Activated gamma-delta T cell (primary cell): ENCODE results near the gene ARHGAP44.
A peak's percentile ranks its signal among the peaks of the same experiment; 100 is the strongest.
"Not testable (repeated sequence)": the region's sequence is repeated elsewhere in the genome, so short reads cannot be mapped to it uniquely, and the experiment has no call there.

Experiments used
- DNase-seq: peaks from one replicate; lab custom pipeline; 2025; lab: John Stamatoyannopoulos, UW

The ARHGAP44 gene

DNA sequence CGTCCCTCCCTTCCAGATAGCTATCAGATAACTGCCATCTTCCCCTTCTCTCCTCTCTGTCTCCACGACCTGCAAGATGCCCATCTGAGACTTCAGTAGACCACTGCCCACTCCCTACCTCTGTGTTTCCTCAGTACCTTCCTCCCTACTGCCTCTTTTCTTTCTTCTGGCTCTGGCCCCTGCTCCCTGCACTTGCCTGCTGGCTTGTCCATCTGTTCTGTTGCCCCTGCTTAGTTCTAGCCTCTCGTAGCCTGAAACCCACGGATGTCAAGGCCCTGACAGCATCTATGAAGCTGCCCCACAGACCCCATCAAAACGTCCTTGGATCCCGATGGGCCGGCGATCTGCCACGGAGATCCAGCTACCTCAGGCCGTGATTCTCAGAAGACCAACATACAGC lies 175.5 kb downstream of the ARHGAP44 start:
- DNase-seq: no peak

DNA sequence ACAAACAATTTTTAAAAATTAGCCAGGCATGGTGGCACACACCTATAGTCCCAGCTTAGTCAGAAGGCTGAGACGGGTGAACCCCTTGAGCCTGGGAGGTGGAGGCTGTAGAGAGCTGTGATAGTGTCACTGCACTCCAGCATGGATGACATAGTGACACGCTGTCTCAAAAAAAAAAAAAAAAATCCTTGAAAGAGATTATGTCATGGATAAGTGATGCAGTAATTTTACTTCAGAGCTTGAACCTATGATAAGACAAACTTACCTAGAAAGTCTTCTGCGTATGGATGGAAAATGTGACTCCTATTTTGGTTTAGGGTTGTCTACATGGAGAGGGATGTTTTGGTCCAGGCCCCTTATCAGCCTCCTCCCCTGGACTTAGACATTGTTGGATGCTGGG lies 176.7 kb downstream of the ARHGAP44 start:
- DNase-seq: no peak

DNA sequence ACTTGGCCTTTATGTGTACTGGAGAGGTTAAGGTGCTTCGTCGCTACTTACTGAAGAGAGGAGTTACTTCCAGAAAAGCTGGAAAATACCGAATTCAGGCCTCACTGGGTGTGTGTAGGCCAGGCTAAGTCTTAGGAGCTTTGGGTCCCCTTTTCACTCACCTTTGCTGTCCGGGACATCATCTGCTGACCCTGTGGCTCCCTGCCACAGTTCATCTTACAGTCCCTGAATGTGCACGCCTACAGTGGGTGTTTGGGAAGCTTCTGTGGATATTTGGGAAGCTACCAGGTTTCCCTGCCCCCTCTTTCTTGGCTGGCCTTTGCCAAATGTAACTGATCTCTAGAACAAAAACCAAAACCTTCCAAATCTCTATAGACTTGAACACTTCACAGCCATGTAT lies 177.1 kb downstream of the ARHGAP44 start:
- no peak for DNase-seq

DNA sequence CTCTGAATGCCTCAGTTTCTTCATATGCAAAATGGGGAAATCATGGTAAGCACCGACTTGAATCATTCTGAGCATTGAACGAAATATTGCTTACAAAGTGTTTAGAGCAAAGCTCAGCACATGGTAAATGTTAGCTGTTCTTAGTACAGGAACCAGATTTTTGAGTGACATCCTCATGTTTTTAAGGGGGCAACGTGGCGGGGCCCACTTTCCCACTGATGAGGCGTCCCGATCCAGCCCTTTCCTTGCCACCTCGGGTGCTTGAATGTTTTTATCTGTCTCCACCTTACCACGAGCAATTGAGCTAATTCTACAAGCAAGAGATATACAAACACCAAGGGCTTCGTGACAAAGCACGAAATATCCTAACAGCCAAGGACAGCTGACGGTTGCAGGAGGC lies 178.7 kb downstream of the ARHGAP44 start:
- DNase-seq: no peak

DNA sequence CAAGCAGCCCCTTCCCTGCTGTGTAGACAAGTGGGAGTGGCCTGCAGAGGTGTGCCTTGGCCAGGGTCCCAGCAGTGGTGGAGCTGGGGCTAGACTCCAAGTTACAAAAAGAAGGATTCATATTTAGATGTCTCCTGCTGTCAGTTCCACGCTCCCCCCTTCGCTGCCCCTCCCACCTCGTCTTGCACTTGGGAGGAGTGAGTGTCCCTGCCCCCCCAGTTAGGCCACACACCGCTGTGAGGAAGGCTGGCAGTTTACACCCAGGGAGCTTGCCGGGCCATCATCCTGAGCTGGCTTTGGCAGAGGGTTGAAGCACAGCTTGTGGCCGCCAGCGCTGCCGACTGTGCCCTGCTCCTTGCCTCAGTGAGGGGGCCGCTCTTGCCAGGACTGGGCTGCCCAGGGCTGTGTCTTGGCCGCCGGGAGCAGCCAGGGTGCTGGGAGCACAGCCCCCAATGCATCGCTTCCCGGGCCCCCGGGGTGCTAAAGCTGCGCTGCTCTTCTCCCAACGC lies 184.3 kb downstream of the ARHGAP44 start:
- DNase-seq: no peak

DNA sequence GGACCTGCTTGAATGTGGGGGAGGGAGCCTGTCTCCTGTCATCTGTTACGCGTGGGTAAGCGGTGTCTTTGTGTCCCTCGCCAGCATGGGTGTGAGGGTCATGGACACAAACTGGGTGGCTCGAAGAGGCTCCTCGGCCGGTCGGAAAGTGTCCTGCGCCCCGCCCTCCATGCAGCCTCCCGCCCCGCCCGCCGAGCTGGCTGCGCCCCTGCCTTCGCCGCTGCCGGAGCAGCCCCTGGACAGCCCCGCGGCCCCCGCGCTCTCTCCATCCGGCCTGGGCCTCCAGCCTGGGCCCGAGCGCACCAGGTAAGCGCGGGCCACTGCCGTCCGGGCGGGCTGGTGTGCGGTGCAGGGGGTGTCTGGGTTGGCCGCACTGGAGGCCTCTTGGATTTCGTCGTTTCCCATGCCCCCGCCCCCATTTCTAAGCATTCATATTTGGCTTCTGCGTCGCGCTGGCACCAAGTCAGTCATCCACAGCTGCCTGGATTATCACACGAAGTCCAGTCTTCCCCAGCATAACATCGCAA lies 184.8 kb downstream of the ARHGAP44 start:
- no peak for DNase-seq

DNA sequence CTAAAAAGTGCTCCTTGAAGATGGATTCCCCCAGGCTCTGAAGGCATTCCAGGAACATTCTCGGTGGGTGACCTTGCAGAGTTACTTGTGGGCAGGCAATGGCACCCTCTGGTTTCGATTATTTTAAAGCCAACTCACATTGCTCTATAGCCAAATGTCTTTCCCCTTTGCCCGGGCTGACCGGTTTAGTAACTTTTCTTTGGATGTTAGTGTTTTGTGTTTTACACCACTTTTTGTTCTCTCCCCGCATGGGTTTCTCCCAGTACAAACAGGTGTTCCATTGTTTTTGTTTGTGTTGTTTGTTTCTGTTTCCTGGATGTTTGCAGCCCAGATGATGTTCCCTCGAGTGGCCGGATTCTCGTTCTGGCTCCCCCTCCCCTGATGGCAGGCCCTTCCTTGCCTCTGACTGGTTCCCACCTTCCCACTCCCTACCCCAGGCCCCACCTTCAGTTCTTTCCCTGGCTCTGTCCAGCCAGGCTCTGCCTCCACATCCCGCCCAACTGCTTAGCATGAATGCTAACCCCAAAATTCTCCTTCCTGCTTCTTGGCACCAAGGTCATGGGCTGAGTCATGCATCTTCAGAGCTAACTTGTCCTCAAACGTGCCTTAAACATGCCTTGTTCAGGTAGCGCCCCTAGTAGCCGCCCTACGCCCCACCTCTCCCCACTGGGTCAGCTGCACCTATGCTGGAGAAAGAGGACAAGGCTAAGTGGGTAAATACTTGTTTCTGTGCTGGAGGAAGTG lies 187.9 kb downstream of the ARHGAP44 start:
- DNase-seq: no peak

DNA sequence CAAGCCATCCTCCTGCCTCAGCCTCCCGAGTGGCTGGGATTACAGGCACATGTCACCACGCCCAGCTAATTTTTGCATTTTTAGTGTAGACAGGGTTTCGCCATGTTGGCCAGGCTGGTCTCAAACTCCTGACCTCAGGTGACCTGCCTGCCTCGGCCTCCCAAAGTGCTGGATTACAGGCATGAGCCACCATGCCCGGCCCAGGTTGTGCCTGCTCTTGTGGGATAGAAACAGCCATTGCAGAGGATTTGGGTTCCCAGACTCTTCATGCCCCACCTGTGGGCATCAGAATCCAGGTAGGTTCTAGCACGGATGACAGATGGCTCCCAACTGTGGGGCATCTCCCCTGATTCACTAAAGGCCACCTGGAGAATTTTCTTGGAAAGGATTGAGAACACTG lies 189.5 kb downstream of the ARHGAP44 start:
- DNase-seq: not testable (repeated sequence)

DNA sequence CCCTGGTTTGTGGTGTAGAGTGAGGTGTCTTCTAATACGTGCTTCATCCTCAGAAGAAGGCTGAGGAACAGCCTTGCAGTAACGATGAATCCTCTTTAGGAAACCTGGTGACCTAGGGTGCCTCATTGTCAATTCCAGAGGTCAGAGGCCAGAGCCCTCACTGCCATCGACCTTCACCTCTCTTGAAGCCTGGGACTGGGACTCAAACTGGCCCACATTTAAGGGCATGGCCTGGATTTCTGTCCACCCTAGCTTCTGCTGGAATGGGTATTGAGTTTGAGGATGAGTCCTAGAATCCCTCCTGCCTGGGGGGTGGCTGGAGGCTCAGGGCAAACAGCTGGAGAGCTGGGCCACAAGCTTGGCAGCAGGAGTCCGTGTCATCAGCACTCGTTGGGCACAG lies 189.9 kb downstream of the ARHGAP44 start:
- no peak for DNase-seq

DNA sequence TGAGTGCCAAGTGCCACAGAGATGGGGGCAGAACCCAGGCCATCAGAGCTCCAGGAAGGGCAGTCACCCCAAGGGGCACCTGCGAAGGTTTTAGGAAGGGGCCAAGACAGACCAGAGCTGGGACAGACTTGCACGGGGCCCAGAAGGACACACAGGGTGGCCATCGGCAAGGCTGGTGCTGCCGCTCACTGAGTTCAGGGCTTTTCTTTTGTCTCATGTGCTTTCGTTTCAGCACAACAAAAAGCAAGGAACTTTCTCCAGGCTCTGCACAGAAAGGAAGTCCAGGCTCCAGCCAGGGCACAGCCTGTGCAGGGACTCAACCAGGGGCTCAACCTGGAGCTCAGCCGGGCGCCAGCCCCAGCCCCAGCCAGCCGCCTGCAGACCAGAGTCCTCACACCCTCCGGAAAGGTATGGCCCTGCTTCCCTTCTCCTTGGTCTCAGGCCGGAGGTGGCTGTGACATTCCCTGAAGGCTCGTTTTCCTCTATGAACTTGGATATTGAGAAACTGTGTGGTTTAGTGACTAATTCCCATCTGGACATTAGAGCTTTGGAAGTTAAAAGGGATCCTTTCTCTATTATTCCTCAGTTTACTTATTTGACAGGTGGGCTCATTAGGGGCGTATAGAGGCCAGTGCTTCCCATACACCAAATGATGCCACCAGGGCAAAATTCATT lies 190.7 kb downstream of the ARHGAP44 start:
- DNase-seq: no peak

DNA sequence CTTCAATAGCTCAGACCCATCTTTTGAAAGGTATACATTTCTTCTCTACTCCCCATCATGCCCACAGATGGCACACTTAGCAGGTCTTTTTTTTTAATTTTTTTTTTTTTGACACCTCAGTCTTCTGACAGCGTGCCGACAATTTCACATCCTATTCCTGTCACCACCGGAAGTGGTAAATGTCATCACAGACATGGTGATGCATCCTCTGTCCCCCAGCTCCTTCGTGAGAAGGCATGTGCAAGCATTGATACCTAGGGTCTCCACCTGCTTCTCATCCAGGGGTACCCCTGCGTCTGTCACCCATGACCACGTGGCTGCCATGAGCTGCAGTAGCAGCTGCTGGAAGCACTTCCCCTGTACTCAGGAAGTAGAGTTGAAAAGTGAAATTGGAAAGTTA lies 192.9 kb downstream of the ARHGAP44 start:
- DNase-seq: peak; percentile 19

DNA sequence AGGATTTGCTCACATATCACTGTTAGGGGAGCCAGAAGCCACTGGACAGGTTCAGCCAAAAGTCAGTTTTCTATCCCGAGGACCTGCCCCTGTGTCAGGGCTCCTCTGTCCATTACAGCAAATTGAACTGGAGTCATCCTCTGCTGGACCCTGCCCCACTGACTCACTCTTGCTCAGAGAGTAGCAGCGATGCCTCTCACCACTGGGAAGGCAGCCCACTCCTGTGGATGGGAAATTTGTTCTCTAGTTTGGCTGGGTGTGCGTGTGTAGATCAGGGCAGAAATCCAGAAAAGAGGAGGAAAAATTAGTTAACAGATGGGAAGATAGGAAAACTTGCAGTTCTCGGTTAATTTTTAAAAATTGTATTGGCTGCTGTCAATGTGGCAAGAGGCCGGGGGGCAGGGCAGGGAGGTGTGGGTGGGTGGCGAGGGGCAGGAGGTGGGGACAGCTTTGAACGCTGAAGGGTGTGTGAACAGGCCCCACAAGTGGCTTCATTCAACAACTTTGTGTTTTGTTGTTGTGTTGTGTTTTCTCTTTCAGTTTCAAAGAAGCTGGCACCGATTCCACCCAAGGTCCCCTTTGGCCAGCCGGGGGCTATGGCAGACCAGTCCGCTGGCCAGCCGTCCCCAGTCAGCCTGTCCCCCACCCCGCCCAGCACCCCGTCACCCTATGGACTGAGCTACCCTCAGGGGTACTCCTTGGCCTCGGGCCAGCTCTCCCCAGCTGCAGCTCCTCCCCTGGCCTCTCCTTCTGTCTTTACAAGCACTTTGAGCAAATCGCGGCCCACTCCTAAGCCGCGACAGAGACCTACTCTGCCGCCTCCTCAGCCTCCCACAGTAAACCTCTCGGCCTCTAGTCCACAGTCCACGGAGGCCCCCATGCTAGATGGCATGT lies 194.9 kb downstream of the ARHGAP44 start:
- DNase-seq: no peak

DNA sequence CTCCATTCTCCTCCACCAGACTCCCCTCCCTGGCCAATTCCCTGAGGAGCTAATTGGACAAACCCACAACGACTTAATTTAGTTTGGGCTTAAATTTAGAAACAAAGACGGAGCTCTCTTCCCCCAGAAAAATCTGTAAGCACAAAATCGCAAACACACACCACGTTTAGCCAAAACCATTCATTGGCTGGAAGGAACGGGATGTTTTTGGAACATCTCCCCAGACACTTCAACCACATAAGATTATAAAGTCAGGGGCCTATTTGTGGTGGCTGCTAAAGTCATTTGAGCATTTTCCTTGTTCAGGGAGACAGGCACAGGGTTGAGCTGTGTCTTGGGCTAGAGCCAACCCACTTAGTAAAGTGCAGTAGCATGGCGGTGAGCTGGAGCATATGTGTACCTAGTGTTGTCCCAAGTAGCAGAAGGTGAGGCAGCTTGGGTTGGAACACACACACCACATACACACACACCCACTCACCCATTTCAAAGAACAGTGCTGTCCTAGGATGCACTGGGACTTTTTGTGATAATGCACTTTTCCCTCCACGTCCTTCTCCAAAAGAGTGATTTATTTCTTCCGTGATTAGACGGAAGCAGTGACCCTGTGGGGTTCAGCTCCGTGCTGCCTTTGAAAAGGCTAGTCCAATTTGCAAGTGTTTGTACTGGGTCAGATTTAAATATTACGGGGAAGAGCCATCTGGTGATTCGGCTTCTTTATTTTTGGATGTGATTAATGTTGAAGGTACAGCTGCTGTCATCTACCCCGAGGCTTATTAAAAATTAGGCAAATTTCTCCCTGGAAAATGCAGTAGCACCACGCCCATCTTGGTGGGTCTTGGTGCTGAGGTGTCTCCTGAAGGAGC lies 196.4 kb downstream of the ARHGAP44 start:
- DNase-seq: no peak

DNA sequence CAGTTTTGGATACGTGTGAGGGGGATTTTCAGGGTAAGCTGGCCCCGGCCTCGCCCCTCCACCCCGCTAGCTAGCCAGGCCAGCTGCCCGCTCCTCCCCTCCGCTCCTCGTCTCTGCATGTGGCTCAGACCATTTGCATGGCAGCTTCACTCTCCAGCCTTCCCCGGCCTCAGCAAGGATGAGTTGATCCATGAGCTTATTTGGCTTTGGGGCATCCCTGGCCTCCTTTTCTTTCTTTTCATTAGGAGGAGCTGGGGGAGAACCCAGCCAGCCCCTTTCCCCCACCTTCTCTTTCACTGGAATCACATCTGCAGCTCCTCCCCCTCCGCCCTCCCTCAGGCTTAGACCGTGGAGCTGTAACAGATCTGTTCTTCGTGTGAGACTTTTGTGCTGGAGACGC lies 197.8 kb downstream of the ARHGAP44 start:
- DNase-seq: no peak

DNA sequence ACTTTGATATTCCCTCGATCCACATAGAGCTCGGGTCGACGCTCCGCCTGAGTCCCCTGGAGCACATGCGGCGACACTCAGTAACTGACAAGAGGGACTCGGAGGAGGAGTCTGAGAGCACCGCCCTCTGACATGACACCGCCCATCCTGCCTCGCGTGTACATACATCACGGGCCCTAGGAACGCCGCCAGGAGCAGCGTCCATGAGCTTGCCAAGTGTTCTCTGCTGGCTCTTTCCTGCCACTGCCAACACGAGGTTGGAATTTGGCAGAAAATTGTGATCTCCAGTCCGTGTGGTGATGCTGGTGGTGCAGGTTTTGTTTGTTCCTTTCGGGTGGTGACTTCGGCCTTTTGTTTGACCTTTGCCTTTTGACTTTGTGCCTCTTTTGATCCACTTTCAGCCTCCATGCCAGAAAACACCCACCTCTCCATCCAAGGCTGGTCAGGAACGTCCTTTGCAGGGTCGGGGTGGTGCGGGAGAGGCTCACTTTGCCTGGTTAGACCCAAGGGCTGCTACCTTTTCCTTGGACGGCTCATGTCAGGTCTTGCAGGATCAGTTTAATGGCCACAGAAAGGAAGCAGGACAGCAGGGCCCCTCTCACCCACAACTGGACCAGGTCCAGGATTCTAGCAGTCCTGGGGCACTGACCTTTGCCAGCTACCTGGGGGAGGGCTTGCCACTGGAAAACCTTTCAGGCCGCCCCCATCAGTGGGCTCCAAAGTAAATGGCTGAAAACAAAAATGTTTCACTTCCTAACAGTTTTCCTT lies 200.9 kb downstream of the ARHGAP44 start:
- DNase-seq: no peak

DNA sequence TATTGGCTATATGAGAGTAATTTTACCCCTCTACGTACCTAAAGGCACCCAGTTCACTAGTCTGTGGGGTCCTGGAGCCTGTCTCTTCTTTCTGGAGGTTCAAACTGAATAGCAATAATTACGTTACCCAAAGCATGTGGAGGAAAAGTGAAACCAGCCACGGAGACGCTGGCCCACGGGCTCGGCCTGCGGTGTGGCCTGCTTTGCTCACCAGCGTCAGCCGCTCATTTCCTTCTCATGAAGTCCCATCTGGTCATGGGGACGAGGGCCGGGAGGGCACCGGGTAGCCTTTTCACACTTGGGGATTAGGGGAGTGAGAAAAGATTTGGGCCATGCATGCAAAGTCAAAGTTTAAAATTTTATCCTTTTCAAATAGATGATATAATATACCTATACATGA lies 201.6 kb downstream of the ARHGAP44 start:
- no peak for DNase-seq

DNA sequence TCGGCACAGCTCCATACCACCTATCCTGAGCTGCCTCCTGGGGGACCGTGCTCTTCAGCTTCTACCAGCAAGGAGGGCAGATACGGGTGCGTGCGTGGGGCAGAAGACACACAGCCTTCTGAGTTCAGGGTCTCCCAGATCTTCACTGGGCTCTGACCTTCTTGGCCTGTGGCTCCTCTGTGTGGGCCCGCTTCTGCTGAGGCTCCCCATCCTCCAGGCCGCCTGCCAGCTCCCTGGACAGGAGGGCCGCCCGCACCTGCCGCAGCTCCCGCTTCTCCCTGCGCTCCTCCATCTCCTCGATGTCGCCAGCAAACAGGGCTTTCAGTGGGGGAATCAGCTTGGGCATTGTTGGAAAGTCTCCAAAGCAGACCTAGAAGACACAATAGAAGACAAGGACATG lies 203.4 kb downstream of the ARHGAP44 start:
- no peak for DNase-seq

DNA sequence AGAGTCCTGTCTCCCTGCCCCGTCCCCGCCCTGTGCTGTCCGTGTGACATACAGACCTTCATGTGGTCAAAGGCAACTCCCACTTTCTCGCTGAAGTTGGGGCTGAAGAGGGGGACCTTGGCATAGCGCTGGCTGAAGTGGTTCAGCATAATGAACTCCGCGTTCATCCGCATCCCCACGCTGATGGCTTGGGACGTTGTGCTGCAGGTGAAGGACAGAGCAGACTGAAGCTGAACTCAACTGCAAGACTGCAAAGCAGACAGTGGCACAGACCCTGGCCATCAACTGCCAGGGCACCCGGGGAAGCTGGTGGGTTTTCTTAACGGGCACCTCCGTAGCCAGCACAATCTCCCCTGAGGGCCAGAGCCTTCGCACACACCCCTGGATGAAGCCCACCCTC lies 204.3 kb downstream of the ARHGAP44 start:
- no peak for DNase-seq

DNA sequence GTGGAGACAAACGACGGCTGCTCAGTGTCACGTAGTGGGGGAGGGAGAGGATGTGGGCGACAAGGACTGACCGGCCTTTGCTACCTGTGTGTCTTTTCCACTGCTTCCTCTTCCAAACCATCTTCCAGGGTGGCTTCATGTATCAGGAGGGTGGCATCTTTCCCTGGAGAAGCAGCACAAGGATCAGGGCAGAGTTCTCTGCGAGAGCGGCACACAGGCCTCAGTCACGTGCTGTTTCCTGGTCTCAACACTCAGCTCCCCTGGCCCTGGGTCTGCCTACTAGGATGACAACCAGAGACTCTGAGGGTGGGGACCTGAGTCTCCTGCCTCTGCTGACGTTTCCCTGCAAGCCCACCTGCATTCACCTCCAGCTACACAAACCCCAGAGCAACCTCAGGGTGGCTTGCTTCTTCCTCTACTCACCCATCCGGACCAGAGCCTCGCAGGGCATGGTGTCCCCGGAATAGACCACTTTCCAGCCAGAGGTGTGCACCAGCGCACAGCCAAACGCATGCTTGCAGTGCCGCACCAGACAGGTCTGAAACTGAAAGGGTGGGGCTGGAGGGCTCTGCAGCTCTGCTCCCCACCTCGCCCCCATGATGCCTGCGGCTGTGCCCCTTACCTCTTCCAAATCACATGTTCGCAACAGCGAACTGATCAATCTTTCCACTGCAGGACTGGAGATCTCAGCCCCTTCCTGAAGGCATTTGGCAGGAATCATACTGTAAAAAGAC lies 205.2 kb downstream of the ARHGAP44 start:
- DNase-seq: no peak
